HG03280 (cell line): Measurements from ENCODE around the gene GK.
A peak's percentile ranks its signal among the peaks of the same experiment; 100 is the strongest.
"Not testable (repeated sequence)": the region's sequence is repeated elsewhere in the genome, so short reads cannot be mapped to it uniquely, and the experiment has no call there.

Experiments
- ATAC-seq: cut with Tn5 transposase; IDR thresholded peaks from one replicate; pipeline ENCODE4 v1.9.1; 2021; ENCODE audit warnings: mild to moderate bottlenecking, moderate library complexity; ENCODE audit not compliant: unreplicated experiment

Gene GK

DNA sequence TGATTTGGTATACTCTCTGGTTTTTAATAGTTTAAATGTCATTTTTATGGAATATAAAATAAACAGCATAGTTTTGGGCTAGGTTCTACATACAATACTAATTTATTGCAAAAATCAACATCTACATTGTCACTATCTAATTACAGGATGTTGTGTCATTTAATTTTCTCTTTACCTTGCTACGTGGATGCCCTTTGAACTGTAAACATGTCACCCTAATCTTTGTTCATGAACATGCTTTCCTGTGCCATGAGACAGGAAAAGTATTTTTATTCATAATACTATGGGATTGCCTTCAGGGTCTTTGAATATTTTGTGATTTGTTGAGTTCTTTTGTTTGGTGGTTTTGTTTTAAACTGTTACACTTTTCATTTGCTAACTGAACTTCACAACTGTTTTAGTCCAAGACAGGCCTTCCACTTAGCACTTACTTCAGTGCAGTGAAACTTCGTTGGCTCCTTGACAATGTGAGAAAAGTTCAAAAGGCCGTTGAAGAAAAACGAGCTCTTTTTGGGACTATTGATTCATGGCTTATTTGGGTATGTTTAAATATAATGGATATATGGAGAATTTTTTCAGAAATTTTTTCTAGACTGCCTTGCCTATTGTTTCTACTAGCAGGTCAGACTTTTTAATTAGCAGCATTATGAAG, 40.9 kb downstream of the GK start:
- no peak for ATAC-seq

DNA sequence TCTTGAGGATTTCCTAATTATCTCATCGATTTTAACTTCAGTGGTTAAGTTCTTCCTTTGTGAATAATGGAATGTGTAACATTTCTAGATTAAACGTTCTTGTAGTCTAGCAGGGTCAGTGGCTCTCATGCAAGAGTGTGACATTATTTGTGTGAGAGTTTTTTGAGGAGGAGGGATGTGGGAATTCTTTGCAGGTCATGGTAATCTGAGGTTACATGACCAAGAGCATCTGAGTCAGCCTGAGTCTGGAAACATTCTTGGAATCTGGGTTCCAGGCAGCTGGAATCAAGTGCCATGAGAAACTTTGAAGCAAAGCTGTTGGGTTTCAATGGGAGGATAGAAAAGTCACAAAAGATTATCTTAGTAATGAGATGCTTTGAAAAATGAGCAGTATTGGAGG, 49.5 kb downstream of the GK start:
- ATAC-seq = no peak

- ATAC-seq = no peak
These were observed 53.1 kb downstream of the GK start for GRCh38 chrX:30706216-30706775.

DNA sequence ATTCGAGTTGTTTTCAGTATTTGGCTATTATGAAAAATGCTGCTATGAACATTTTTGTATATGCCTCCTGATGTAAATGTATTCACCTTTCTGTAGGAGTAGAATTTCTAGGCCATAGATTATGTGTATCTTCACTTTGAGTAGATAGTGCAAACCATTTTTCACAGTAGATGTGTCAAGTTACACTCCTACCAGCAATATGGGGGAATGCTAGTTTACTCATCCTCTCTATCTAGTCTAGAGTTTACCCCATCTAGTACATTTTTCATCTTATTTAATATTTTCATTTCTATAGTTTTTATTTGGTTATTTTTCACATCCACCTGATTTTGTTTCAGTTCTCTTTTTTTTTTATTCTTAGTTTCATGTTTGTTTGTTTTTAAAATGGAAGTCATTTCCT, 59.0 kb downstream of the GK start:
- no peak for ATAC-seq

DNA sequence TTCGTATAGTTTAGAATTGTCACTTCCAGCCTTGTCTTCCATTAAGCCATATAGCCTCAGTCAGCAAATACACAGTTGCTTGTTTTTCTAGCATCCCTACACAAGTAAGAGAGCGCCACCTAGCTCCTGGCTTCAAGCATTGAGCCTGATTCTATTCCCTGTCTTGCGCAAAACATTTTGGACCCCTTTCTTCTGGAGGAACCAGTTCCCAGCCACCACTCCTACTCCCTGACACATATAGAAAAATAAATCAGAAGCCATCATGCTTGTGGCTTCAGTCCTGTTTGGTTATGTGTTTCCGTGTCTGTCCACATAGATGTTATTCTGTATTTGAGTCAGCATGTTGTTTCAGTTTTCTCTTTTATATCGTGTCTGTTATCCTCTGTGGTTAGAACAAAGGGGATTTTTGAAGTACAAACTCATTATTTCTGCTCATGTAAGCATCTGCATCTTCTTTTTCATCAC, 59.9 kb downstream of the GK start:
- peak; percentile 96 for ATAC-seq

DNA sequence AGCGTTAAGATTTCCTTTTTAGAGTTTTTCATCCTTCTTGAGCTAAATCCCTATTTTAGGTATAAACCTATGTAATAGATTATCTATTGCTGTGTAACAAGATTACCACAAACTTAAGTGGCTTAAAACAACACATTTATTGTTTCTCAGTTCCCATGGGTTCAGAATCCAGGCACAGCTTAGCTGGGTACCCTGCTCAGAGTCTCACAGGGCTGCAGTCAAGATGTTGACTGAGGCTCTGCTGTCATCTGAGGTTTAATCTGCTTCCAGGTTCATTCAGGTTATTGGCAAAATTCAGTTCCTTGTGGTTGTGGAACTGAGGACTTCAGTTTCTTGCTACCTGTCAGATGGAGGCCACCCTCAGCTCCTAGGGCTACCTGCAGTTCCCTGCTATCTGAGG, 60.9 kb downstream of the GK start:
- no peak for ATAC-seq

DNA sequence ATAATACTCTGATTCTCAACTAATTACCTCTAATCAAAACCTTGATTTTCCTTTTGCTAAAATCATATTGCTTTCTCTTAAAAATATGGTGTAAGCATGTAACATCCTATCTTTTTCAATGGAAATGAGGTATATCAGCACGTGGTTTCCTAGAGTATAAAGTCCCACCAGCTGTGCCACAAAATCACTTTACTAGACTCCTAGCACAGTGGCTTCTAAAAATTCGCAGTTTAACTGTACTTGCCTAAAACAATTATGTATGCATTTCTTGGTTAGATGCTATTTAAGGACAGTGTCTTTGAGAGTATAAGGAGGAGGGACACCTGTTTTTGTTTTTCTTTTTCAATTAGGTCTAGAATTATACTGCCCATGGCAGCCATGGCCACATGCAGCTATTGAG, 62.8 kb downstream of the GK start:
- ATAC-seq = no peak

DNA sequence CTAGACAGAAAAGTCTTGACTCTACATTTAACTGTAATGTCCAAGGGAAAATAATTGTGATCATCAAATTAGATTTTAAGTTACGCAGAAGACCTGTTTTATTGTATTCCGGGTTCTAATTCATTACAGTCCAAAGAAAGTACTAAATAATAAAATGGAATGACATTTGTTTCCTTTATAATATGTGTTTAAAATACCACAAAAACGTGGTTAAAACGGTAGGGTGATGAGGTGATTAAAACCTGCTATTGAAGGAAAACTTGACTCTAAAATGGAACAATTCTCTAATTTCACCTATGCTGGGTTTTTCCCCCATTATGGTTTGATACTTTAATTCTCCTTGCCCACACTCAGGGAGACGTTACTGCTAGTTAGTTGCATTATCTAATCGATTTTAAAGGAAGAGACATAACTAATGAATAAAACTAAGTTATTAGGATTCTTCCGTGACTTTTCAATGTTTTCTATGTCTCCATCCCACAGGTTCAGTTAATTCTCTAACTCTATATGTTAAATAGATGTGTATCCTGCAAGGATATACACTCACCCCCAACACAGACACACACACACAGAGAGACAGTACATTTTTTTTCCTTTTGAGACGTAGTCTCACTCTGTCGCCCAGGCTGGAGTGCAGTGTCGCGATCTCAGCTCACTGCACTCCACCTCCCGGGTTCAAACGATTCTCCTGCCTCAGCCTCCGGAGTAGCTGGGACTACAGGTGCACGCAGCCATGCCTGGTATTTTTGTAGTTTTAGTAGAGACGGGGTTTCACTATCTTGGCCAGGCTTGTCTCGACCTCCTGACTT, 80.8 kb downstream of the GK start:
- no peak for ATAC-seq

DNA sequence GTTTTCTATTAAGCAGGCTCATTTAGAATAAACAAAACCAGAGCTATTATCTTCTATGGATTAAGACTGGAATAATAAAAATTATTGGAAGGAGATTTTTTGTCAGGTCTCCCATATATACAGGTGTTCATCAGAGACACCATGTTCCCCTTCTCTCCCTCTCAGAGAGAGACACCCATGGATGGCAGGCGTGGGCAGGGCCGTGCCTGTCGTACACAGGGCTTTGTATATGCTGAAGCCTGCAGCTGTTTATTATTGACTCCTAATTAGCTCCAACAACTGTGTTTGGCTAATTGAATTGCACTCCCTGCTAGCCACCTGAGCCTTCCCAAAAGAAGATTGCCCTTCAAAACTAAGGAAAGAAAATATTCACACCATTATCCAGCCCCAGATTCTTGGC, 81.6 kb downstream of the GK start:
- no peak for ATAC-seq

GRCh38 chrX:30735839-30736238, 82.6 kb downstream of the GK start:
- no peak for ATAC-seq

- ATAC-seq = no peak
These were observed 88.3 kb downstream of the GK start for GRCh38 chrX:30741545-30741944.

DNA sequence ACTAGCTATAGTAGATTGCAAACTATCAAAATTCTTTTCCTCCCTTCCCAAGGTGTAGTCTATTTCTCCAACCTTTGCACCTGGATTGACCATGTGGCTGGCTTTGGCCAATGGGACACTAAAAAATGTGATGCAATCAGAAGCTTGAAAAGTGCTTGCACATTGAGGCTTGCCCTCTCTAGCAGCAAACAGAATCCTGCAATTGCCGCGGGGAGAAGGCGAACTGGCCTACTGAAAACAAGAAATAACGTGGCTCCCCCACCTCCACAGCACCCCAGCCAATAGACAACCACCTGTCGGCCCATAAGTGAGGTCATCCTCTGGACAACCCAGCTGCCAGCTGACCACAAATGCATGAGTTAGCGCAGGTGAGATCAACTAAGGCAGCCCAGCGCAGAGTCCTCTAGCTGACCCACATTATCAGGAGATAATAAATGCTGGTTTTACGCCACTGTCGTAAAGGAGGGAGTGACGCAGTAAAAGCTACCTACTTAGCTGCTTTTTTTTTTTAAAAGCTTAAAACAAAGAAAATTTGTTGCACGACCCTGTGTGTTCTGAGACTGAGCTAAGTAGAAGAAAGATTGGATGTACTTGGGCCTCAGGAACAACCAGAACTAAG, 95.2 kb downstream of the GK start:
- ATAC-seq = no peak

DNA sequence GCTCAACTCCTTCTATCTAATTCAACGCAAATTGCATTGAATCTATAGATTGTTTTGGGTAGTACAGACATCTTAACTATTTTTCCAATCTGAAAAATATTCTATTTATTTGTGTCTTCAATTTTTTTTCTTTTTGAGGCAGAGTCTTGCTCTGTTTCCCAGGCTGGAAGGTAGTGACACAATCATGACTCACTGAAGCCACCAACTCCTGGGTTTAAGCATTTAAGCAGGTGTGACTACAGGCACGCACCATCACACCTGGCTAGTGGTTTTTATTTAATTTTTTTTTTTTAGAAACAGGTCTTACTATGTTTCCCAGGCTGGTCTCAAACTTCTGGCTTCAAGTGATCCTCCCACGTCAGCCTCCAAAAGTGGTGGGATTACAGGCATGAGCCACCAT, 98.3 kb downstream of the GK start:
- ATAC-seq = no peak

- no peak for ATAC-seq
These were observed 109.5 kb downstream of the GK start for GRCh38 chrX:30762755-30763154.

- ATAC-seq = not testable (repeated sequence)
These were observed 120.5 kb downstream of the GK start for GRCh38 chrX:30773764-30774163.

DNA sequence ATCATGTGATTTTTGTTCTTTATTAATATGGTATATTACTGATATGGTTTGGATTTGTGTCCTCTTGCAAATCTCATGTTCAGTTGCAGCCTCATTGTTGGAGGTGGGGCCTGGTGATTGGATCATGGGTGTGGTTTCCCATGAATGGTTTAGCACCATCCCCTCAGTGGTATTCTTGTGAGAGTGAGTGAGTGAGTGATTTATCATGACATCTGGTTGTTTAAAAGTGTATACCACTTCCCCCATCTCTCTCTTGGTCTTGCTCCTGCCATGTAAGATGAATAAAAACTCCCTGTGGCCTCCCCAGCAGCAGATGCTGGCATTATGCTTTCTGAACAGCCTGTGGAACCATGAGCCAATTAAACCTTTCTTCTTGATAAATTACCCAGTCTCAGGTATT, 124.4 kb downstream of the GK start:
- ATAC-seq = no peak

DNA sequence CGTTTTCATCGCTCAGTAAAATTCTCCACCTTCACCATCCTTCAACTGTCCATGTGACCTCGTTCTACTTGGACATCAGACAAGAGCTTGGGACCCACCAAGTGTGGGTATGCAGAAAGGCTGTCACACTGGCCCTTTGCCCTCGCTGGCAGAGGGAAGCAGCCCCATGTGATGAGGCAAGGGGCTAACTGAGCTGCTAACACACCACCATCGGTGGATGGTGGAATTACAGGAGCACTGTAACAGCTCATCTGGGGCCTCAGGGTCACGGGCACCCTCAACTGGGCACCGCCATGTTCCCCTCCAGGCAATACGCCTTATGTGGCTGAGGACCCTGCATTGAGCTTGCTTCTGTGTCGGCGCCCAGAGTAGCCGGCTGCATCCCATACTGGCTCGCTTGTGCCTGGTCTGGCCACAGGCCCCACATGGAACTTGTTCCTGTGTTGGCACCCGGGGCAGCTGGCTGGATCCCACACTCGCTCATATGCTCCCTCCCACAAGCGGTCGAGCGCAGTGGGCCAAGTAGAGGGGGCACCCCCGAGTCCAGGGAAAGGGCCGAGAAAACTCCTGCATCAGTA, 126.3 kb downstream of the GK start:
- no peak for ATAC-seq
